Stimulated activated CD4-positive, alpha-beta T cell treated with anti-CD3 and anti-CD28 coated beads, Interleukin-1b, Interleukin-23, amount 100 ng/mL, for 24 hours (primary cell): ENCODE results near the gene SMPD2.
A peak's percentile ranks its signal among the peaks of the same experiment; 100 is the strongest.

Experiments
- DNase-seq, 4 experiments: peaks; one replicate each; pipeline ENCODE4 v3.0.0-alpha.2; 2020; ENCODE audit warnings: low read depth in 4 of 4, low spot score in 1 of 4

The SMPD2 gene, protein sequence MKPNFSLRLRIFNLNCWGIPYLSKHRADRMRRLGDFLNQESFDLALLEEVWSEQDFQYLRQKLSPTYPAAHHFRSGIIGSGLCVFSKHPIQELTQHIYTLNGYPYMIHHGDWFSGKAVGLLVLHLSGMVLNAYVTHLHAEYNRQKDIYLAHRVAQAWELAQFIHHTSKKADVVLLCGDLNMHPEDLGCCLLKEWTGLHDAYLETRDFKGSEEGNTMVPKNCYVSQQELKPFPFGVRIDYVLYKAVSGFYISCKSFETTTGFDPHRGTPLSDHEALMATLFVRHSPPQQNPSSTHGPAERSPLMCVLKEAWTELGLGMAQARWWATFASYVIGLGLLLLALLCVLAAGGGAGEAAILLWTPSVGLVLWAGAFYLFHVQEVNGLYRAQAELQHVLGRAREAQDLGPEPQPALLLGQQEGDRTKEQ

GRCh38 chr6:109440331-109441068 is at the start of gene SMPD2, which contains the start of gene PPIL6:
SMPD2 (plus strand) TSS chr6:109440724; CDS start chr6:109441122, 398 bp downstream.
PPIL6 (minus strand) TSS chr6:109440628; CDS start chr6:109440590, 38 bp downstream.
- peak; percentile 26 to 72 (median 56) for DNase-seq

DNA sequence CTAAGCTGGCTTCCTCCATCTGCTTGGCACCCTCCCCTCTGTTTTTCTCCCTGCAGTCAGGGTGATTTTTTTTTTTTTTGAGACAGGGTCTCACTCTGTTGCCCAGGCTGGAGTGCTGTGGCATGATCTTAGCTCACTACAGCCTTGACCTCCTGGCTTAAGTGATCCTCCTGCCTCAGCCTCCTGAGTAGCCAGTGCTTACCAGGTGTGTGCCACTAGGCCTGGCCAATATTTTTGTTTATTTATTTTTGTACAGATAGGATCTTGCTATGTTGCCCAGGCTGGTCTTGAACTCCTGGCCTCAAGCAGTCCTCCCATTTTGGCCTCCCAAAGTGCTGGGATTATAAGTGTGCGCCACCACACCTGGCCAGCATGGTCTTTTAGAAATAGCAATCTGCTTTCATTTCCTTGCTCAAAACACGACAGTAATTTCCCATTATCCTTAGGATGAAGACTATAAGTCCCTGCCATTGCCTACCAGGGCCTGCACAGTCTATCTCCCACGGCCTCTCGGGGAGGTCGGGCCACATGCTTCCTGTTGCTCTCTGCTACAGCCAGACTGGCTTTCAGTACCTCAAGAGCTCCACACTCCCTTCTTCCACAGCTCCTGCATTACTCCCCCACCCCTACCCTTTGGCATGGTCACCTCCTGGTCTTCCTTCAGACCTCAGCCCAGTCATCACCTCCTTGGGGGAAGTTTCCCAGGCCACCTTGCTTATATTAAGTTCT is 47.2 kb upstream of the SMPD2 start:
- DNase-seq, result no peak

DNA sequence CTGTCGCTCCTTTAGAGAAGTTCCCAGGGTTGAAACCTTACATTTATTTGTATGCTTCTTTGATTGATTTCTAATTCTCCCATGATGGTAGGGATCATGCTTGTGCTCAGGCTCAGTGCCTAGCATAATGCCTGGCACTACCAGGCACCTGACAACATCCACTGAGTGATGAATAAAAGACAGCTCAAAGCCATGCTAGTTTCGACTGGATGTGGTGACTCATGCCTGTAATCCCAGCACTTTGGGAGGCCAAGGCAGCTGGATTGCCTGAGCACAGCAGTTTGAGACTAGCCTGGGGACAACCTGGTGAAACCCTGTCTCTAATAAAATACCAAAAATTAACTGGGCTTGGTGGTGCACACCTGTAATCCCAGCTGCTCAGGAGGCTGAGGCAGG is 46.6 kb upstream of the SMPD2 start:
- no peak for DNase-seq

- no peak for DNase-seq
These were observed 44.3 kb upstream of the SMPD2 start for GRCh38 chr6:109396046-109396718.

- no peak for DNase-seq
These were observed 43.5 kb upstream of the SMPD2 start for GRCh38 chr6:109397020-109397419.

DNA sequence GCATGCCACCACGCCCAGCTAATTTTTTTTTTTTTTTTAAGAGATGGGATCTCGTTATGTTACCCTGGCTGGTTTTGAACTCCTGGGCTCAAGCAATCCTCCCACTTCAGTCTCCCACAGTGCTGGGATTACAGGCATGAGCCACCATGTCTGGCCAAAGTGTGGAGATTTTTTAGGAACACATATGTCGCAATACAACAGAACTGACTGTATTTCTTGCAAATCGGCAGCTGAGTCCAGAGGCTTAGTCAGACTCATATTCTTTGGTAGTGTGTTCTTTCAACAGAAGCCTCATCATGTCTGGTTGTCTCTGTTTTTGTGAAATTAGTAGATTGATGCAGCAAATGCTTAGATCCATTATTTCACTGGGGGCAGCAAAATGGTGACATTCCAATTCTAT is 34.3 kb upstream of the SMPD2 start:
- DNase-seq, result no peak

DNA sequence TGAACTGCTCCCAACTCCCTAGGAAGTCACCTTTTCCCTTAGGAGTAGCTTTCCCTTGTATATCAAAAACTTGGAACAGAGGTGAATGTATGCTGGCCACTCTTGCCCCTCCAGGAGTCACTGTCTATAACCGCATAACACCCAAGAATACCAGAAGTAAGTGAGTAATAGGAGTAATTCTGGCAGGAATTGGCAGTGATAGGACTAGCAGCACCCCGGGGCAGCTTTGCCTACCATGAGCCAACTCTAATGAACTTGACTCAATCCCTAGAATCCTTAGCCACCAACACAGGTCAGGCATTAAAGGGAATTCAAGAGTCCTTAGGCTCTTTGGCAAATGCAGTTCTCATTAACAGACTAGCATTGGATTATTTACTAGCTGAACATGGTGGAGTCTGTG is 29.5 kb upstream of the SMPD2 start:
- no peak for DNase-seq

GRCh38 chr6:109417646-109418045 is 22.9 kb upstream of the SMPD2 start:
- DNase-seq, result no peak

GRCh38 chr6:109420751-109421150 is 19.8 kb upstream of the SMPD2 start:
- DNase-seq, result no peak

DNA sequence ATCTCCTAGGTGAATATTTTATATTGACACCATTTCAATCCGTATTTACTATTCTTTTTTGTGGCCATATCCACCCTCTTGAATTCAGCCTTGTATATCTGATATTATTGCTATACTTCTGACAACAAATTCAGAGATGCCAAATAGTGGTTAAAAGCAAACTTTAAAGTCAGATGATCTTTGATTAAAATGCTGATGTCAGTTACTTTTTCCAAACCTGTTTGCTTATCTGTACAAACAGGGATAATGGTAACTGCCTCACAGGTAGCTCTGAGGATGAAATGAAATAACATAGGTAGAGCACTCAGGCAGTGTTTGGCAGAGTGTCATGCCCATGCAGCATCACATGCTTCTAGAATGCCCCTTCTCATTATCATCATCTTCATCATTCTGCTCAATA is 19.3 kb upstream of the SMPD2 start:
- no peak for DNase-seq

- DNase-seq, result no peak
These were observed 15.6 kb upstream of the SMPD2 start for GRCh38 chr6:109424946-109425345.

- DNase-seq, result no peak
These were observed 11.5 kb upstream of the SMPD2 start for GRCh38 chr6:109428889-109429477.

DNA sequence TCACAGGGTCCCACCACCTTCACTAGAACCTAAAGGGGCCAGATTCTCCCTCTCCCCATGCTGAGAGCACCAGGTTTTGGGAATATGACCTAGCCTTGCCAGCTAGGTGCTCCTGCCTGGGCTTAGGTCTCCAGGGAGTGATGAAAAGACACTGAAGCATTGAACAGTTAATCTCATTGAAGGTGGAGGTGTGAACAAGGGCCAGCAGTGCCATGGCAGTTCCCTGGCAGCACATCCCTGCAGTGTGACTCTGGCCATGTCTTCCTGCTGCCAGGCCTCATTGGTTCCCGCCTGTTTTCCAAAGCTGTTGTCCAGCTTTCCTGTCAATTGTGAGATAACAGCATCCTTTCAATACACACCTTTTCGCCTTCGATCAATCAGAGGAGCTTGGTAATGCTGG is 11.0 kb upstream of the SMPD2 start:
- DNase-seq, result no peak

GRCh38 chr6:109434456-109434855 is 6.1 kb upstream of the SMPD2 start:
- no peak for DNase-seq

GRCh38 chr6:109436041-109436440 is 4.5 kb upstream of the SMPD2 start:
- DNase-seq, result no peak

DNA sequence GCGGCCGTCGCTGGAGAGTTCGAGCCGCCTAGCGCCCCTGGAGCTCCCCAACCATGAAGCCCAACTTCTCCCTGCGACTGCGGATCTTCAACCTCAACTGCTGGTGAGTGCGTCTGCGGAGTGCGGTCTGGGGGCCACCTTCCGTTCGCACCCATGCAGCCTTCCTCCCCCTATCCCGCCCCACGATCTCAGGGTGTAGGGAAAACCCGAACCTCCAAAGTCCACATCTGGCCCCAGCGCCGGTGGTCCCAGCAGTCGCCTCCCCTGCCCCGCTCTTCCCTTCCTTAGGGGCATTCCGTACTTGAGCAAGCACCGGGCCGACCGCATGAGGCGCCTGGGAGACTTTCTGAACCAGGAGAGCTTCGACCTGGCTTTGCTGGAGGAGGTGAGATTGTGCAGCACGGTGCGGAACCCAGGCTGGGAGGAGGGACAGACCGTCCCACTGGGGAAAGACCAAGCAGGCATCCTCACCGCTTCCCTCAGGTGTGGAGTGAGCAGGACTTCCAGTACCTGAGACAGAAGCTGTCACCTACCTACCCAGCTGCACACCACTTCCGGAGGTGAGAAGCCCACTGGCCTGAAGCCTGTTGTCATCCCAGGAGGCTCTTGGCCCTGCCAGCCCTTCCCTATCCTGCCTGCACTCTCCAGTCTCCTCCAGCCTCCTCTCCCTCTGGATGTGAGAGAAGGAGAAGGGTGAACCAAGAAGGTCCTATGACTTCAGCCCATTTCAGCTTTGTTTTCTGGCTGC is 719 bp downstream of the SMPD2 start:
- DNase-seq, result no peak

GRCh38 chr6:109442393-109442924 is 1.9 kb downstream of the SMPD2 start:
- no peak for DNase-seq

DNA sequence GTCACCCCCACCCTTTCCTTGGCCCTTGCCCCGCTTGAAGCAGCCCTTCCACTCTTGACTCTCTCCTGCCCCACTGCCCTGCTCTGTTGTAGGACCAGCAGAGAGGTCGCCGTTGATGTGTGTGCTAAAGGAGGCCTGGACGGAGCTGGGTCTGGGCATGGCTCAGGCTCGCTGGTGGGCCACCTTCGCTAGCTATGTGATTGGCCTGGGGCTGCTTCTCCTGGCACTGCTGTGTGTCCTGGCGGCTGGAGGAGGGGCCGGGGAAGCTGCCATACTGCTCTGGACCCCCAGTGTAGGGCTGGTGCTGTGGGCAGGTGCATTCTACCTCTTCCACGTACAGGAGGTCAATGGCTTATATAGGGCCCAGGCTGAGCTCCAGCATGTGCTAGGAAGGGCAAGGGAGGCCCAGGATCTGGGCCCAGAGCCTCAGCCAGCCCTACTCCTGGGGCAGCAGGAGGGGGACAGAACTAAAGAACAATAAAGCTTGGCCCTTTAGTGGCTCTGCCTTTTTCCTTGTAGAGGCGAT is 3.0 kb downstream of the SMPD2 start:
- DNase-seq, result no peak

- no peak for DNase-seq
These were observed 4.9 kb downstream of the SMPD2 start for GRCh38 chr6:109445382-109445781.

DNA sequence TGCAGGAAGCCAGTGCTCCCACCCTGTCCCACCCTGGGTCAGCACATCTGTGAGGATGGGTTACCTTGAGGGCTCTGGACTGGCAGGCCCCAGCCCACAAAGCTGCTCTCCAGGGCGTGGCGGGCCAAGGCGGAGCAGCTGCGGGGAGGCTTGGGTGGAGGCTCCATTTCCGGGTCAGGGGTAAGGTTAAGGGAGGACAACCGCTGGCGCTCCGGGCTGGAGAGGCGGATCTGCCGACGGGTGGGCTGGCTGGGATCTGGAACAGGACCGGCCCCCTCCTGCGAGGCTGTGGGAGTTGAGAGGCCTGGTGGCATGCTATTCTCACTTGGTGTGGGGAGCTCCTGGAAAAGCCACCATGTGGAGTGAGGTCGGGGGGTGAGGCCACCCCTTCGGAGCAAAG is 5.5 kb downstream of the SMPD2 start:
- no peak for DNase-seq
